GM12875 (cell line): Measurements from ENCODE around the gene ANKRD66.

Source experiments
- H3K4me3 ChIP-seq: one replicate; pipeline ENCODE4 v1.5.1; 2011; ENCODE audit warnings: low read depth, low read length, control low read depth
- CTCF ChIP-seq: IDR thresholded peaks from 2 replicates; pipeline ENCODE4 v1.5.1; 2011; ENCODE audit warnings: low read depth, mild to moderate bottlenecking, control low read depth, inconsistent platforms, low read length, moderate library complexity, borderline replicate concordance; ENCODE audit not compliant: insufficient read depth

The ANKRD66 gene

DNA sequence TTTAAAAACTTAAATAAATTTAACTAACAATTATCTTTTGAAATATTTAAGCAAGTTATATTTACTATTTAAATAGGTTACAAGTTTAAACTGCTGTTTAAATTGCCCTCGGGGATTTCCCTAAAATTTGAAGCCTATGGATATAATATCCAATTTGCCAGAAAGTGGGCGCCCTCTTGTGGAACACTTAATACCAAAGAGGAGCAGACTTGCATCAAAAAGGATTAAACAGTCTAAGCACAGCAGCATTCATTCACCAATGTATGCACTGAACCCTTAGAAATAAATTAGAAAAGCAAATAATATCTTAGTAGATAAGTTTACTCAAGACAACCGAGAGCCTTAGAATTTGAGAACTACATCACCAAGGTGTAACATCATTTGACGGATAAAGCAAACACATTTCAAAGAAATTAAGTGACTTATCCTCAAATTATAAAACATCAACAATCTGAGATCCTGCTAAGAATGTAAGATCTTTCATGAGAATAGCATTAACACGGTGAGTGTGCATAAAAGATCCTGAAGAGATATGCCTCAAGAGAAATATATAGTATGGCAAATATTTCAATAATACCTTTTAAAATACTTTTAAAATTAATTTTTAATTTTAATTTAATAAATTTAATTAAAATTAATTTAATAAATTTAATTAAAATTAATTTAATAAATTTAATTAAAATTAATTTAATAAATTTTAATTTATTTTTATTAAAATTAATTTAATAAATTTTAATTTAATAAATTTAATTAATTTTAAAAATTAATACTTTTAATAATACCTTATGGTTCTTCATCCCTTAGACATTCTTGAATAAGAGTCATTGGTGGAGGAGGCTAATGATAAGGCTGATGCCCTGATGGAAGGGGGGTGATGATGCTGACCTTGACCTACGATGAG lies 35.0 kb downstream of the ANKRD66 start:
- TF ChIP-seq CTCF, result peak; percentile 19; the same call in 1 of the 2 replicates
- H3K4me3 ChIP-seq, result no peak overlapping the region

DNA sequence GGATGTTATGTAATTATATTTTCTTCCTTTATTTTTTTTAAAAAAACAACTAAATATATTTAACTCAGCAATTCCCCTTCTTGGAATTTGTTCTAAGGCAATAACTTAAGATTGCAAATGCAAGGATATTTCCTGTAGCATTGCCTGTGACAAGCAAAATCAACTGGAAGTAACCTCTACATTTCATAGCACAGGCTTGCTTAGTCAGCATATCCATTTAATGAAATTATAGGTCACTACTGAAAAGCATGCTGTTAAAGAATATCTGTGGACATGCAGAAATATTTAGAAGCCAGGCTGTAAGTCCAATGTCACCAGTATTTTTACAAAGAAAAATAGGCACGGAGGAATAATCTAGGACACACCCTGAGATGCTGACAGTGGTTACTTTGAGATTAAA lies 37.8 kb downstream of the ANKRD66 start:
- H3K4me3 ChIP-seq, result no peak overlapping the region
- no peak for TF ChIP-seq CTCF

- TF ChIP-seq CTCF, result no peak
Observed at GRCh38 chr6:46787871-46788540, 41.3 kb downstream of the ANKRD66 start.

GRCh38 chr6:46788791-46789190 lies 42.1 kb downstream of the ANKRD66 start:
- no peak for TF ChIP-seq CTCF

More at GRCh38 chr6:46787871-46788540, 41.3 kb downstream of the ANKRD66 start:
- H3K4me3 ChIP-seq, result no peak overlapping the region

GRCh38 chr6:46789434-46790354 lies 43.0 kb downstream of the ANKRD66 start:
- TF ChIP-seq CTCF, result no peak
- no peak overlapping the region for H3K4me3 ChIP-seq

More at GRCh38 chr6:46788791-46789190, 42.1 kb downstream of the ANKRD66 start:
- no peak overlapping the region for H3K4me3 ChIP-seq

DNA sequence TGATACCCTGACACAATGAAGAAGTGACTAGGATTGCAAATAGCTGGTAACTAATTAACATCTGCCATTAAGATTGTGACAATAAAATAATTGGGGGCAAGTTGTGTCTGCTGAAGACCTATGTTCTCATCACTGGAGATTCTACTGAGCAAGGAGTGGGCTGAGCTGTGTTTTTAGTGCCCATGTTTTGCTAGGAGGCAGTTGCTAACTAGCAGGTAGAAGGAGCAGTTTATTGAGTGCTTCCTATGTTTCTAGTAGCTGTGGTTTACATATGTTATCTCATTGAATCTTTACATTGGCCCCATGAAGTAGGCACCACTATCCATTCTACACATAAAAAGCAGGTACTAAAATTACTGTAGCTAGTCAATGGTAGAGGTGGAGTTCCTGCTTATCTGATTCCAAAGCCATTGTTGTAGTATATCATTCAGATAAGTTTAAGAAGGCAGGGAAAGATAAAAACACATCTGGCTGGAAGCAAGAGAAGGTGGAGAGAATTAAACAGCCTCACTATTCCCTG lies 43.7 kb downstream of the ANKRD66 start:
- H3K4me3 ChIP-seq, result no peak overlapping the region
- TF ChIP-seq CTCF, result no peak
